Coronary artery (tissue), 2 donors: ENCODE data around the gene STX19.

ENCODE experiments used
- DNase-seq: peaks from one replicate; pipeline ENCODE4 v3.0.0-alpha.2; 2017; ENCODE audit warnings: low spot score
- H3K27ac ChIP-seq, 2 donors: fragments of 200-600 bp; sonication (generic); one replicate each; pipeline ENCODE4 v1.5.1; 2016 to 2019
- H3K4me3 ChIP-seq: fragments of 200-600 bp; sonication (generic); 2 replicates; pipeline ENCODE4 v1.5.1; 2016; ENCODE audit warnings: mild to moderate bottlenecking, moderate library complexity
- TF ChIP-seq, protein P1 (sequence below): fragments of 200-600 bp; sonication (generic); IDR thresholded peaks from one replicate; pipeline ENCODE4 v1.5.1; 2019; ENCODE audit warnings: antibody characterized with exemption

STX19 gene

DNA sequence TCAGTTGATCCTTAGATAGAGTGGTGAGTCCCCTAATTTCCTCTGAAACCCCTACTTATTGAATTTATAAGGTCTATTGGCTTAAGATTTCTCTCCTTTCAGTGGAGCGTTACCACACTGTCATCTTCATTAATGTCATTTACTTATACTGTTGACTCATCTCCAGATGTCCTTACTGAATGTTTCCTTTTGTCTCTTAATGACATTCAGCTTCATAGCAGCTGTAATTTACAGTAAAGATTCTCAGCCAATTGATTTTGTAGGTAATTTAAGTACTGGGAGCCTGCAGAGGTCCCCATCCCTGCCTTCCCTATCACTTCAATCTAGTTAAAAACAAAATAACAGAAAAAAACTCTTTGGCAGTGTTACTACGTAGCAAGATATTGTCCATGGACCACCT is 18.8 kb downstream of the STX19 start:
- DNase-seq = no peak
- Histone ChIP-seq H3K4me3 (no peak overlapping the region), H3K27ac (no peak overlapping the region)
- TF ChIP-seq, protein P1, sequence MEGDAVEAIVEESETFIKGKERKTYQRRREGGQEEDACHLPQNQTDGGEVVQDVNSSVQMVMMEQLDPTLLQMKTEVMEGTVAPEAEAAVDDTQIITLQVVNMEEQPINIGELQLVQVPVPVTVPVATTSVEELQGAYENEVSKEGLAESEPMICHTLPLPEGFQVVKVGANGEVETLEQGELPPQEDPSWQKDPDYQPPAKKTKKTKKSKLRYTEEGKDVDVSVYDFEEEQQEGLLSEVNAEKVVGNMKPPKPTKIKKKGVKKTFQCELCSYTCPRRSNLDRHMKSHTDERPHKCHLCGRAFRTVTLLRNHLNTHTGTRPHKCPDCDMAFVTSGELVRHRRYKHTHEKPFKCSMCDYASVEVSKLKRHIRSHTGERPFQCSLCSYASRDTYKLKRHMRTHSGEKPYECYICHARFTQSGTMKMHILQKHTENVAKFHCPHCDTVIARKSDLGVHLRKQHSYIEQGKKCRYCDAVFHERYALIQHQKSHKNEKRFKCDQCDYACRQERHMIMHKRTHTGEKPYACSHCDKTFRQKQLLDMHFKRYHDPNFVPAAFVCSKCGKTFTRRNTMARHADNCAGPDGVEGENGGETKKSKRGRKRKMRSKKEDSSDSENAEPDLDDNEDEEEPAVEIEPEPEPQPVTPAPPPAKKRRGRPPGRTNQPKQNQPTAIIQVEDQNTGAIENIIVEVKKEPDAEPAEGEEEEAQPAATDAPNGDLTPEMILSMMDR = no peak

DNA sequence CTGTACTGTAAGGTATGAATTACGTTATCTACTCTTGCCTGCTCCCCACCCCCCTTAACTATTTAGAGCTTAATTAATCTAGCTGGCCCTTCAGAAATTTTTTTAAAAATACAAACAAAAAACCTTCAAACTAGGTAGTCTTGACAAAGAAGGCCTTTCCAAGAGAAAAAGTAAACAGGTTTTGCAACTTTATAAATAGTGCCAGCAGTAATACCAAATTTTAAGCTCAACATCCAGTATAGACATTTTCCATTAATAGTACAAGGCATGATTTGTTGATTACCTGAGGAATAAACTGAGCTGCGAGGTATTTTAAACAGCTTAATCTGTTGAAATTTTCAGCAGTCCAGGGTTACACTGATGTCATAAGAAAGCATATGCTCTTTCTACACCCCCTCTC is 20.1 kb downstream of the STX19 start:
- DNase-seq = no peak
- H3K27ac ChIP-seq = no peak overlapping the region
- H3K4me3 ChIP-seq = no peak overlapping the region
- TF ChIP-seq, protein P1 = no peak

DNA sequence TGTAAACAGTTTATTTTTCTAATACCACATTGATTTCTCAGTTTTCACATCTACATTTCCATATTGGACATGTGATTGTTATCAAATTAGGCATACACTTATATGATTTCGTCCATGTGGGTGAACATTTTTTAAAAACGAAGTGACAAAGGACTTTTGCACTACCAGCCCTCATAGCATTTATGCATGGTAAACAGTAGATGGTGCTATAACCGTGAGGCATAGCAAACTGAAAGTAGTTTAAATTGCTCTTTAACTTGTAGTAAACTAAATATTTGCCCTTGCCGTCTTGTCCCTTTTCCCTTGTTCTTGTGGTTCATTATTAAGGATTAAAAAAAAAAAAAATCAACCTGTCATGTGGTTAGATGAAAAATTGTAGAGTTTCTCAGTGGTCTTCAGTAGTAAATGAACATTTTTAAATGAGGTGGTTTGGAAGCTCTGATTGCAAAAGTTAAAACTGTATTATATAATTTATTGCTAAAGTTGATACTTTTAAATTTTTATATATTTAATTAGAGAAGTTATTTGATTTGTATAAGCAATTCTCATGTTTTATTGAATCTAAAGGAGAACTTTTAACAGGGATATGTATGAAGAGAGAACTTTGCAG is 24.0 kb downstream of the STX19 start:
- Histone ChIP-seq H3K4me3 (peak overlapping the region; percentile 49), H3K27ac (no peak overlapping the region)
- no peak for DNase-seq
- TF ChIP-seq, protein P1 = peak; percentile 60

DNA sequence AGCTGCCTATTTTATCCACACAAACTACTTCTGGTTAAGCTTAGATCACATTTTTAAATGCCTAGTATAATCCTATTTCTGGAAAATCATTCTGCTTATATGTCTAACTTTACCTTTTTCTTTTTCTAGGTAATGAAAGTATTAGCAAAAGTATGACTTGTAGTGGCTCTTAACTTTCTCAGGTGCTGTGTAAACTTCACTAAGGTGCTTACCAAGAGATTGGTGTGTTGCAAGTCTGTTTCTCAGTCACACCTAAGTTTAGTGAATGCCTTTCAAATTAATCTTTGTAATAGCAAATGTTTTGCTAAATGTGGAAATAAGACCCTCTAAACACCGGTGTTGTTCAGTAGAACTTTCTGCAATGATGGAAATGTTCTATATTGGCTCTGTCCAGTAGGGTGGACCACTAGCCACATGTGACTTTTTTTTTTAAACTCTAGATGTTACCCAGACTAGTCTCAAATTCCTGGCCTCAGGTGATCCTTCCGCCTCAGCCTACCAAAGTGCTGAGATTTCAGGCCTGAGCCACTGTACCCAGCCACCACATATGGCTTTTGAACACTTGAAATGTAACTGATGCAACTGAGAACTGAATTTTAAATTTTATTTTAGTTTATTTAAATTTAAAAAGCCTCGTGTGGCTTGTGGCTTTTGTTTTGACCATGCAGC is 26.4 kb downstream of the STX19 start:
- no peak overlapping the region for H3K27ac ChIP-seq
- TF ChIP-seq, protein P1 = no peak
- no peak for DNase-seq

DNA sequence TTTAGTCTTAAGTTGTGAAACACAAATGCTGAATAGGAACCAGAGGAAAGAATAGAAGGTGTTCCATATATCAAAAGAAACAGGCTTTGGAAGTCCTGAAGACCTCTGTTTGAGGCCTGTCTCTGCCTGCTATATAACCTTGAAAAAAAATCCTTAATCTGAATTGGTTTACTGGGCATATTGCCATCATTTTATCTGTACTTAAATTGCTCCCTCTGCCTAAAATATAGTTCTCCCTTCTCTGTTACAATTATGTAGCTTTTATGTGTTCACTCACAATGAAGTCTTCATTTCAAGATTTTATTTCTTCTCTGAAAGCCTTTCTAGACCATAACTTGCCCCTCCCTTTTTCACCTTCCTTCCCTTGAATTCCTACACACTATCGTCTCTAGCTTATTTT is 27.2 kb downstream of the STX19 start:
- Histone ChIP-seq H3K4me3 (no peak overlapping the region), H3K27ac (no peak overlapping the region)
- no peak for DNase-seq
- TF ChIP-seq, protein P1 = no peak

More for the DNA sequence above, 26.4 kb downstream of the STX19 start:
- H3K4me3 ChIP-seq = no peak overlapping the region

DNA sequence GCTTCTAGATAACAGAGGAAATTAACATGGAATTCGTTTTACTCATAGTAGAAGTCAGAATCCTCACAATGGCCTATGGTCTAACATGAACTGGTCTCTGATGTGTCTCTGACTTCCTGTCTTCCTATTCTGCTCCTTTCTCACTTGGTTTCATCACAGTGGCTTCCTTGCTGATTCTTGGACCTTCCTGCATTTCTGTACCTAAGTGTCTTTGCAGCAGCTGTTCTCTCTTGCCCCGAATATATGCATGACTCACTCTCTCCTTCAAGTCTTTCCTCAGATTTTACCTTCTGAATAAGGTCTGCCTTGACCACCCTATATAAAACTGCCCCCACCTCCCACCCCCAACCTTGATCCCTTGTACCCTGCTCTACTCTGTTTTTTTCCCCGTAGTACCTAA is 34.3 kb downstream of the STX19 start:
- TF ChIP-seq, protein P1 = no peak
- Histone ChIP-seq H3K27ac (no peak overlapping the region), H3K4me3 (no peak overlapping the region)
- DNase-seq = no peak

DNA sequence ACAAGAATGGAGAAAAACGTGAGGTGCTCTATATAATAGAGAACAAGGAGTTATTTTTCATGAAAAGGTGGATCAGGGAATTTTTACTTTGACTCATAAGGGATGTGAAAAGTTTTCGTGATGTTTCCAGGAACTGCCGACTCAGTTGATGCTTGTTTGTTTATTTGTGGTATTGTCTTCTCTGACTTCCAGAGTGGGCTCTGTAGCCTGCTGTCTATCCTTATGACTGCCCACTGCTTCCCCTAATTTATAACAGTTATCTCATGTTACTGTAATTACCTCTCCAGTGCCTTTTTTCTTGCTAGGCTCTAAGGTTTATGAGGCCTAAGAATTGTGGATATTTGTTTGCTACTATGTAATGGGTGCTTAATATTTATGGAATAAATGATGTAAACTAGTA is 36.2 kb downstream of the STX19 start:
- no peak for DNase-seq
- Histone ChIP-seq H3K4me3 (no peak overlapping the region), H3K27ac (no peak overlapping the region)
- TF ChIP-seq, protein P1 = no peak
